ENCODE data around the gene SLC22A12.

The SLC22A12 gene

DNA sequence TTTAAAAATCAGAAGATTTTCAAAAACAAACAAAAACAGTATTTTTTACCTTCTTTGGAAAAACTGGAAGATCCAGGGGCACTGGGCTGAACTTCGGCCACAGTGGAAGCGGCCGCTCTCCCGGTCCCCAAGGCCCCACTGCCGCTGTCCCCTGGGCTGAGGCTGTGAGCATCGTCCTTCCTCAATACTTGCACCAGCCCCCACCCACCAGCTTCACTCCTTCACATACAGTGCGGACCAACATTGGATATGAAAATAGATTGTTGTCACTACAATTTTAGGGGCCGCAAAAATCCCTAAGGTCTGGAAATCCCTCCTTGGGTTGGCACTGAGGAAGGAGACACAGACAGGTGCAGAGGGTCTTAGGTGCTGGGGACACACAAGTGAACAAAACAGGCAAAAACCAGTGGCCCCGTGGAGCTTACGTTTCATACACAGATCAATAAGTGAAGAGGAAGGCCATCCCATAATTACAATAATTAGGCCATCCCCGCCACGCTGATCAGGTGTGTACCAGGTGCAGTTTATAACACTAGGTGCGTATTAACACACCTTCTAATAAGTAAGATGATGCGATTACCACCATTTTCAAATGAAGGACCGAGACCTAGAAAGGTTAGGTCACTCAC is 28.2 kb upstream of the SLC22A12 start:
- DNase-seq (ENCODE audit: low read depth in 1 of 2, low spot score in 1 of 2): no peak

DNA sequence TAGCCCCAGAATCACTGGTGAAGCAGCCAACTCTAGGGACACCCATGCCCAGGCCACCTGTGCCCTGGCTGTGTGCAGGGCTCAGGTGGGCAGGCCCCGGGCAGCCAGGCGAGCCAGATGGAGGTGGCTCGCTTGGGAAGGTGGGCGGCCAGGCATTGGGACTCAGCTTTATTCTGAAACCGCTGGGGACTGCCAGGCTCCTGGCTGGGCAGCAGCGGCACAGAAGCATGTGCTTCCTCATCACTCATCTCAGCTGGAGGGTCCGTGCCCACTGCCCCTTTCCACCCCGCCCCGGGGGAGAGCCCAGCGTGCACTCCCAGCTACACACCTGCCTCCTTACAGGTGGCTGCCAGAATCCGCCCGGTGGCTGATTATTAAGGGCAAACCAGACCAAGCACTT is 27.1 kb upstream of the SLC22A12 start:
- no peak for DNase-seq (ENCODE audit: low read depth in 1 of 2, low spot score in 1 of 2)

DNA sequence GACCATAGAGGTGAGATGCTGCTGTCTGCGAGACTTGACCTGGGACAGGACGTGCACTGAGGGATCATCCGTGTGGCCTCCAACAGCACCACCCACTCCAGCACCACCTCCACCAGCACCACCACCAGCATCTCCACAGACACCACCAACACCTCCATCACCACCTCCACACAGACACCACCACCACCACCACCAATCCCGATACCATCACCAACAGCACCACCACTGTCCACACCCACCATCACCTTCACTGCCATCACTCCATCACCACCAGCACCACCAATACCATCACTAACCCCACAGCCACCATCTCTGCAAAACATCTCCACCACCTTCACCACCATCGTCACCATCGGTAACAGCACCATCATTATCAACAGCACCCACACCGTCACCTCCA is 26.6 kb upstream of the SLC22A12 start:
- no peak for DNase-seq (ENCODE audit: low read depth in 1 of 2, low spot score in 1 of 2)

DNA sequence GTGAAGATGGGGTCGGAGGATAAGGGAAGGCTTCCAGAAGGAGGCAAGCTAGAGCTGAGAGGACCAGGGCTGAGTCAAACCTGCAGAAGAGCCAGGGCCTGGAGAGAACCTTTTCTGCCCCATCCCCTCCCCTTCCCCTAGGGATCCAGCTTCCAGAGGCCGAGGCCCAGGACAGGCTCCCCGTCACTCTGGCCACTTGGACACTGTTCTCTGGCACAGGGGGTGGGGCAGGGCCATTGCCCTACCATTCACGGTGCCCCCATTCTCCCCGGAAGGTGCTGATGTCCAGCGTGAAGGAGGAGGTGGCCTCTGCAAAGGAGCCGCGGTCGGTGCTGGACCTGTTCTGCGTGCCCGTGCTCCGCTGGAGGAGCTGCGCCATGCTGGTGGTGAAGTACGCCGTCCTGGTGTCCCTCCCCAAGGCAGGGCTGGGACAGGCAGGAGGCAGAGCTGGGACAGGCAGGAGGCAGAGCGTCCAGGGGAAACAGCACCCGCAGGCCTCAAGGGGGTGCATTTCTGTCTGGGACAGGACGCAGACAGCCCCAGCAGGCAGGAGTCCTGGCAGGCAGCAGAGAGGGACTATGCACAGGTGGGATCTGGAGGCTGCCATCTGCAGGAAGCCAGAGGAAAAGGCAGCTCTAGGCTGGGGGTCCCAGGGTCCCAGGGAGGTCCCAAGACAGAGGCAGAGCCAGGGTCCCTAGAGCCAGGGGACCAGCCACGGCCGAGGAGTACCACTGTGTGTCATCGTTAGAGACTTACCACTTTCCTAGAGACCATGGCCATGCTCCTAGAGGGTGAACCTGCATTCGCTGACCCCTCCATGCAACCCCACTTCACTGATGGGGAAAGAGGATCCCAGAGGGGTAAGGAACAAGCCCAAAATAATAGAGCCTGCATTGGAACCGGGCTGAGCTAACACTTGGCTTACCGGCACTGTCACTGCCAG is 25.8 kb upstream of the SLC22A12 start:
- no peak for DNase-seq (ENCODE audit: low read depth in 1 of 2, low spot score in 1 of 2)

DNA sequence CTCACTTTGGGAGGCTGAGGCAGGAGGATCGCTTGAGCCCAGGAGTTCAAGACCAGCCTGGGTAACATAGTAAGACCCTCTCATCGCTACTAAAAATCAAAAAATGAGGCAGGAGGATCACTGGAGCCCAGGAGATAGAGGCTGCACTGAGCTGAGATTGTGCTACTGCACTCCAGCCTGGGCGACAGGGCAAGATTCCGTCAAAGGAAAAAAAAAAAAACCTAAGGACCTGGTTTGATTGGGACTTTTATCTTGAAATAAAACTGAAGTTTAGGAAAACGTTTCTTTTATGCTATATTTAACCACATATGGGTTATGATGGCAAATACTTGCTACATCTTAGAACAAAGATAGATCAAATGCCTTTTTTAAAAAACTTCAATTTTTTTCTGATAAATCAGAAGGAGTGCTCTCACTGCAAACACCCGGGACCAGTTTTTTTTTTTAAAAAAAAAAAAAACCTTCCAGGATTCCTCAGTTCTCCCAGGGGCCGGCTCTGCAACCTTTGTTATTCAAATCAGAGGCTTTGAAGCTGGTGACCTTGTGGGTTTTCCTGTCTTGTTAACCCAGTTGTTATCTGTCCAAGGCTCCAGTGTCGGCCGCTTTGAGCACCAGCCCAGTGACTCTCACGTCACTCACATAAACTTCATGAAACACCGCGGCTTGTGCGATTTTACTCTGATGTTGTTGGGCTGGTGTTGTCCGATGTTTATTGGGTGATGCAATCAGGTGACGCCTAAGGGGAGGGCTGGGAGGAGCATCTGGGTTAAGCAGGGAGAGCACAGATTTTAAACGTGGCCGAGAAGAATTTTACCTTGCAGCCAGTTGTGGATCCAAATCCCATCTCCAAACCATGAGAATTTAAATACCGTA is 24.7 kb upstream of the SLC22A12 start:
- no peak for DNase-seq (ENCODE audit: low read depth in 1 of 2, low spot score in 1 of 2)

DNA sequence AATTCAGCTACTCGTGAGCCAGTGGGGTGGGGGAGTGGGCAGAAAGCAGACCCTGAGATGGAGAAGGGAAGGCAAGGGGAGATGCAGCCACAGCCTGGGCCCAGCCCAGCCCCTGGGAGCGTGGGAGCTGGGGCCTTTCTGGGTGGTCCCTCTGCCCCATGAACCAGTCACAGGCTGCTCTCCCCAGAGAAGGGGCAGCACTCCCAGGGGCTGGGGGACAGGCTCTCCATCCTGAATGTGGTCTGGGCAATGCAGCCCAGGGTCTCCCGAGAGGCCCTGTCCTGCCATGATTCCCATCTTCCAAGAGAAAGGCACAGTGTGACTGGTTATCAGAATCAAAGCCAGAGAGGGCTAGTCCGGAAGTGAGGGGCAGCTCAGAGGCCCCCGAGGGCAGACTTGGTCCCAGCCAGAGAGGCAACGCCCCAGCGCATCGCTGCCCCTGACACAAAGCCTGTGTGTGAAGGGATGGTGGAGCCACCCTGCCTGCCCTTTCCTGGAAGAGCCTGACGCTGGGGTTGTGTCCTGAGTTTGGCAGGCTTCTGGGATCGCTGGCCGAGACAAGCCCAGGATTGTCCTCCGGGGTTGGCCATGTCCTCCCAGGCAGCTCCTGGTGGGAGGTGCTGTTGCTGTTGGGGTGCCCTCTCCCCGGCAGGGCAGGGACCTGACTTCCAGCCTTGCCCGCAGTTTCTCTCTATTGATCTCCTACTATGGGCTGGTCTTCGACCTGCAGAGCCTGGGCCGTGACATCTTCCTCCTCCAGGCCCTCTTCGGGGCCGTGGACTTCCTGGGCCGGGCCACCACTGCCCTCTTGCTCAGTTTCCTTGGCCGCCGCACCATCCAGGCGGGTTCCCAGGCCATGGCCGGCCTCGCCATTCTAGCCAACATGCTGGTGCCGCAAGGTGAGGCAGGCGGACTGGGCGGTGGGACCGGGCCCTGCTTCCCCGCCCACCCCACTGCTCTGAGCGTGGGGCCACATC is 23.8 kb upstream of the SLC22A12 start:
- DNase-seq (ENCODE audit: low read depth in 1 of 2, low spot score in 1 of 2): no peak

DNA sequence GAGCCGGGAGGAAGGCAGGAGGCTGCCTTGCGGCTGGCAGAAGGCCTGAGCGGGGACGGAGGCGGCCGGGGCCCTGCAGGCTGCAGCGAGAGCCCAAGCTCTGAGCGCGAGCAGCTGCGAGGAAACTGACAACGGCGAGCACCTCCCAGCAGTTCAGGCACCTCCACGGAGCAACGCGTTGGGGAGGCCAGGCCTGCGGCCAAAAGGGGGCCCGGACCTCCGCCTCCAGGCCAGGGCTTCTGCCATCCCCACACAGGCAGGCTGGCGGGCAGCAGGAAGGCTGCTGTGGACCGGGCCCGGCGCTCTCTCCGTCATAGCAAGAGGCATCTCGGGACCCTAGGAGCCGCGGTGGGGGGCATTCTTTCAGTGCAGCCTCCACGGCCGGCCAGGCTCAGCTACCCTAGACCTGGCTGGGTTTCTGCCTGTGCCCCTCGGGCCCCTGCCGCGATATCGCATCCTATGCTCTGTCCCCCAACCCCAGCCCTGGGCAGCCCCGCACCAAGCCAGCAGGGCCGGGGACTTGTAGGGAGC is 22.9 kb upstream of the SLC22A12 start:
- DNase-seq (ENCODE audit: low read depth in 1 of 2, low spot score in 1 of 2): no peak

DNA sequence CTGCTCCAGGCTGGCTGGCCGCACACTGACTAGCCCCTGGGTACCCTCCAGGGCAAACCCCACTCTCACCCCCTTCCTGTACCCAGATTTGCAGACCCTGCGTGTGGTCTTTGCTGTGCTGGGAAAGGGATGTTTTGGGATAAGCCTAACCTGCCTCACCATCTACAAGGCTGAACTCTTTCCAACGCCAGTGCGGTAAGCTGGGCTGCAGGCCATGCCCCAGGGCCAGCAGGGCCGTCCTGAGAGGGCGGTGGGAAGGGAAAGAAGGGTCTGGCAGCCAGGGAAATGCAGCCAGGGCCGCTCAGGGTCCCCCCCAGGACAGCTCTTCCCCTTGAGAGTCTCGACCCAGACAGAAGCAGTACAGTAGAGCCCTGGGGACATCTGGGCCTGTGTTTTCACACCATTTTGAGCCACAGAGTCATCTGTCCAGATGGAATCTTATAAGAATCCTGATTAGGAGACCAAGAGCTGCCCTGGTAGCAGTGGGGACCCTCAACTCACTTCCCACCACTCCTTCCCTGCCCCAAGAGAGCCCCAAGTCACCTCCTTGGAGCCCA is 22.4 kb upstream of the SLC22A12 start:
- DNase-seq (ENCODE audit: low read depth in 1 of 2, low spot score in 1 of 2): no peak

DNA sequence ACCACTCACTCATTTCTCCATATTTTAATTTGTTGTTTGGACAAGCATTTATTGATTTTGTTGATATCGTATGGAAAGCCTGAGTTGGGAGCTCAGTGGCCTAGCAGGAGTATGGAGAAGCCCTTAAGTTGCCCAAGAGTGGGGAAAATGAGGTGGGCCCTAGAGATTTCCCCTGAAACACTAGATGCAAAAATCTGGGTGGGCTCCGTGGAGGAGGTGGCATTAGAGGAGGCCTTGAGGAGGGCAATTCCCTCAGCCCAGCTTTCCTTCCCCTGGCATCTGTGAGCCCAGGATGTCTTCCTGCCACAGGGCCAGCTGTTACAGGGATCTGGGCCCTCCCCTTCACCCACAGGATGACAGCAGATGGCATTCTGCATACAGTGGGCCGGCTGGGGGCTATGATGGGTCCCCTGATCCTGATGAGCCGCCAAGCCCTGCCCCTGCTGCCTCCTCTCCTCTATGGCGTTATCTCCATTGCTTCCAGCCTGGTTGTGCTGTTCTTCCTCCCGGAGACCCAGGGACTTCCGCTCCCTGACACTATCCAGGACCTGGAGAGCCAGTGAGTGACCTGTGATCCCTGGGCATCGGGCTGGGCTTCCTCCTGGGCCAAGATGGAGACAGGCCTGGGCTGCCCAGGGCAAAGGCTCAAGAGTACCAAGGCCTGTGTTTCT is 21.6 kb upstream of the SLC22A12 start:
- no peak for DNase-seq (ENCODE audit: low read depth in 1 of 2, low spot score in 1 of 2)

DNA sequence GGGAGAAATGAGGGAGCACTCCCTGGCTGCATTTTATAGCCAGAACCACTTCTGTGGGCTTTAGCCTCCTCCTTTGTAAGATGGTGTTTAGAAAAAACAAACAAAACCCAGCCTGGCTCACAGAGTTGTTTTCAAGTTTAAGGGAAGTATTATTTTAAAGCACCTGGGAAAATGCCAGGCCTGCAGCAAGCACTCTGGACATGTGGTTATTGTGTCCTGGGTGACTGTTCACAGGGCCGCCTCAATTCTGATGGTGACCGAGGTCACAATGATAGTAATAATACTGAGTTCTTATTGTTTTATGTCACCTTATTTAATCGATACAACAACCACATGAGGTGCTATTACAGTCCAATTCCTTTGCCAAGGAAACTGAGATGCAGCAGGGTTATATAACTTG is 20.7 kb upstream of the SLC22A12 start:
- no peak for DNase-seq (ENCODE audit: low read depth in 1 of 2, low spot score in 1 of 2)

DNA sequence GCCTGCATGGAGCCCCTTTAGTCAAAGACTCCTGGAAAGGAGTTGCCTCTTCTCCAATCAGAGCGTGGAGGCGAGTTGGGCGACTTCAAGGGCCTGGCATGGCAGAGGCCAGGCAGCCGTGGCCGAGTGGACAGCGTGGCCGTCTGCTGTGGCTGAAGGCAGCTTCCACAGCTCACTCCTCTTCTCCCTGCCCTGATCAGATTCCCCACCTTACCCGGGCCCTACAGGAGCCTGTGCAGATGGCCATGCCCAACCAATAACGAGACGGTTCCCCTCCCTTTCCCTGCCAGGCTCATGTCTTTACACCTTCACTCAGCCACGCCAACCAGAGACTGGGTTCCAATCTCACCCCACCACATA is 20.0 kb upstream of the SLC22A12 start:
- no peak for DNase-seq (ENCODE audit: low read depth in 1 of 2, low spot score in 1 of 2)

DNA sequence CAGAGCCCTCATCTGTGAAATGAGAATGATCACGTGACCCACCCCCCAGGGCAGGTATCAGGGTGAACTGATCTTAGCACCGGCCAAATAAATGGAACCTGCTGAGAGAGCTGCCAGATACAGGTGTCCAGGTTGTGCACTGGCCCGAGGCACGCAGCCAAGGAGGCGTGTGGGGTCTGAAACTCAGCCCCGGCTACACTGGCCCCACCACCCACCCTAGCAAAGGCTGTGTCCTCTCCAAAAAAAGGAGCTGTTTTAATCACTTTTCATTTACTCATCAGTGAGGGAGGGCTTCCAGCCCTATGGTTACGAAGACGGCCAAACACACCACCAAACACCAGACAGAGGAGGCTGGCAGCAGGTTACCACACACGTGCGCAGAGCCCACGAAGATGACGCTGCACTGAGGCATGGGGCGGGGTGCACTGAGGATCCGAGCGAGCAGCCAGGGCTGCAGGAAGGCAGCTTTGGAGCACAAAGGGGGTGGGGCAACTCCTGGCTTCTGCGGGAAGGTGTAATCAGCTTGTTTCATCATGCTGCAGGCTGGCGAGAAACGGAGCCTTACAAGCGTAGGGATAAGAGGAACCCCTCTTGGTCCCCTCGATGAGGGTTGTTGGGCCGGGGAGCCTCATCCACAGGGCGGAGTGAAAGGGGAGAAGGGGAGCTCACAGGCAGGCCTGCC is 19.5 kb upstream of the SLC22A12 start:
- DNase-seq (ENCODE audit: low read depth in 1 of 2, low spot score in 1 of 2): no peak

DNA sequence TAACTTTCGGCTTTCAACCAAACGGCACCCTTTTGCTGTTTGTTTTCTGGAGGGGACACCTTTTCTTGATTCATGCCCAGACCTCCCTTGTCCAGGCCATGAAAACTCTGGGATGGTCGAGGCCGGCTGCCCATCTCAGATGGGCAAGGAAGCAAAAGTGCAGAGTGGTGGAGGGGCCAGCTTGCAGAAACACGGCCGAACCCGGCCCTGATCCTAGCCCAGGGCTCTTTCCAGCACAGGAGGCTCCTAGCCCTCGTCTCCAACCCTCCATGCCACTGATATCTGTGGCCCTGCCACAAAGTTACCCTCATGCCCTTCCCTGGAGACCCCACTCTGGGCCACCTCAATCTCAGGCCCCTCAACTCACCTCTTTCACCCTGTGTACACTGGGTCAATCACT is 18.9 kb upstream of the SLC22A12 start:
- no peak for DNase-seq (ENCODE audit: low read depth in 1 of 2, low spot score in 1 of 2)

DNA sequence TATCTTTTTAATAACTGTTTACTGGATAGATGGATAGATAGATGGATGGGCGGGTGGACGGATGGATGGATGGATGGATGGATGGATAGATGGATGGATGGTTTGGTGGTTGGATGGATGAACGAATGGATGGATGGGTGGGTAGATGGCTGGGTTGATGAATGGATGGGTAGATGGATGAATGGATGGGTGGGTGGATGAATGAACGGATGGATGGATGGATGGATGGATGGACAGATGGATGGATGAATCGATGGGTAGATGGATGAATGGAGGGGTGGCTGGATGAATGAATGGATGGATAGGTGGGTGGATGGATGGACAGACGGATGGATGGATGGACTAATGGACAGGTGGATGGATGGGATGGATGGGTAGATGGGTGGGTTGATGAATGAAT is 13.8 kb upstream of the SLC22A12 start:
- DNase-seq (ENCODE audit: low read depth in 1 of 2, low spot score in 1 of 2): no peak

DNA sequence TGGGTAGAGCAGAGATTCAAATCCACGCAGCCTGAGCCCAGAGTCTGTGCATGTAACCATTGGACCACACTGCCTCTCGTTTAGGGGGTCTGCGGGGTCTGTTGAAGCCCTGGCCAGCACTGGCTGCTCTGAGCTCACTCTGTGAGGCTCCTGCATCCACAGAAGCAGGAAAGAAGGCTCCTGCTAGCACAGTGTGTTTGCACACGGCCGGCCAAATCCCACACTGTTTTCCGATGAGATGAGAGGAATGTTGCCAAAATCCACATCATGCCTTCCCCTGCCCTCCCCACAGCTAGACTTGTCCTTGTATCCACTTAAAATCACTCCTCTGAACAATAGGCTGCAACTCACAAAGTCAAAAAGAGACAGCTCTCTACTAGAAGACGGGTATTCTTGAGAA is 10.6 kb upstream of the SLC22A12 start:
- DNase-seq (ENCODE audit: low read depth in 1 of 2, low spot score in 1 of 2): no peak

DNA sequence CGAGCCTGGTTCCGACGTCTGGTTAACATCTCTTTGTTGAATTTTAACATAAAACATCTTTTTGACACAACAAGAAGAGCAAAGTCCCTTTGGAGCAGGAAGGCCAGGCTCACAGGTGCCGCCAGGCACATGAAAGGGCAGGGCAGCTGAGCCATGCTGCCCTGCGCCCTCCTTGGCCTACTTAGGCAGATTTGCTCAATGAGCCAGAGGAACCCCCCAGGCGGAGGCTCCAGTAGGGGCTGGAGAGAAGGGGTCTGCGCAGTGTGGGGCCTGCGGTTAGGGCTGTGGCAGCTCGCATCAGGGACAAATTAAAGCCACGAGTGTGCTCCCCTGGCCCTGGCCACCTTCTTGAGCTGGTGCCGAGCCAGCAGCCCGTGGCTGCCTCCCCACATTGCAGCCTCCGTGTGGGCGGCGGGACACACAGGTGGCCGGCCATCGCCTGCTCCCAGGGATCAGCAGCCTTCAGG is 9.9 kb upstream of the SLC22A12 start:
- DNase-seq (ENCODE audit: low read depth in 1 of 2, low spot score in 1 of 2): no peak

DNA sequence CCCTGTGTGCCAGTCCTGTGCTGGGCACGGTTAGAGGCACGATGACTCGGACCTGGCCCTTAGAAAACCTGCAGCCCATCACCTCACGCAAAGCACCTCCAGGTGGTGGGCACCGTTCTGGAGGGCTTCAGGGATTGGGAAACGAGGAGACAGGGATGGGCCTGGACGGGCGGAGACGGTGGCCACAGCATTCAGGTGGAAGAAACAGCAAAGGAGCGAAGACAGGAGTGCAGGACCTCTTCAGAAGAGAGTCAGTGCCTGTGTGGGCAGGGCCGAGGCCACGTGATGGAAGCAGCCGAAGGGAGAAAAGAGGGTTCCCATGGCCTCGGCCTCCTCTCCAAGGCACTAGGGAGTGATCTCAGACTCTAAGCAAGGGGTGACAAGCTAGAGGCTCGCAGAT is 8.1 kb upstream of the SLC22A12 start:
- no peak for DNase-seq (ENCODE audit: low read depth in 1 of 2, low spot score in 1 of 2)

DNA sequence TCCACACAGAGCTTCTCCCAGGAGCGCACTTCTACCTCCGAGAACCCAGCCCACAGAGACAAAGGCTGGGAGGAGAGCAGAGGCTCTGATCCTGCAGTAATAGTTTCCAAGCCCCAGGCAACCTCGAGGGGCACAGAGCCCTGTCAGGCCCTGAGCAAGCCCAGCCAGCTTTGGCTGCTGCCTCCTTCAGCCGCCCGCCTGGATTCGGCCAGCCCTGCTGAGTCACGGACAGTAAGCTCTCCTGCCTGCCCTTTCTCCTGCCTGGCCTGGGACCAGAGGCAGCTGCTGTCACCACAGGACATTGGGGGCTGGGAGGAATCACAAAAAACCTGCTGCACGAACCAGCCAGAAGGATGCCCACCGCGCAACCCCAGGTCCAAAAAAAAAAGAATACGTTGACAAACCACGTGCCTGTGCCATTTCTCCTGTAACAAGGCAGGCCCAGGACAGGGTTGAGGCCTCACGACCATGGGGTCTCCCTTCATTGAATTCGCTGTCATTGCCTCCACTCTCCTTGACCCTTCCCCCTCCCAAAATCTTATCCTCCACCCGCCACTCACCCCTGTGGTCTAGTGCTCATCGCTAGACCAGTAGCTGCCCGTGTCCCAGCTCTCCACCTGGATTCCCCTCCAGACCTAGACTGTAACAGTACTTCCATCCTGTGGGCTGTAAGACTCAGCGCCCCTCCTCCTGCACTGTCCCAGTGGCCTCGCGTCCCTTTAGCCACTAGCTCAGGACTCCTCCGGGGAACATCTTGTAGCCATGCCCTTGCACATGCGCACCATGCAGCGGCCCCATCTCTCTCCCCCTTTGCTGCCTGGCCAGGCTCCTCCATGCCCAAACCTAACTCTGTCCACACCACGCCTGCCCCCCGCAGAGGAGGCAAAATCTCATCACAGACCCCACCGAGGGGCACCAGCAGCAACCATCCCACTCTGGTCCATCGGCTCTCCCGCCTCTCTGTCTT is 7.4 kb upstream of the SLC22A12 start:
- DNase-seq (ENCODE audit: low read depth in 1 of 2, low spot score in 1 of 2): no peak
